ENCODE measurements around the gene XXYLT1.
"Not testable (repeated sequence)": the region's sequence is repeated elsewhere in the genome, so short reads cannot be mapped to it uniquely, and the experiment has no call there.

The XXYLT1 gene

GRCh38 chr3:195236076-195236798 is 34.7 kb downstream of the XXYLT1 start:
- TF ChIP-seq CTCF (IDR thresholded peaks at IDR 0.05; ENCODE audit: insufficient read depth, low read length, poor library complexity, severe bottlenecking), result no peak
- H3K27me3 ChIP-seq (replicated peaks; ENCODE audit: control insufficient read depth, insufficient read depth, low read length), result no peaks in the 10 kb centered on the region
- H3K36me3 ChIP-seq (ENCODE audit: control insufficient read depth, insufficient read depth, low read length), result no peaks in the 10 kb centered on the region; the same call in 1 of the 2 replicates
- DNase-seq (ENCODE audit: extremely low read depth, insufficient read length), result no peak
- no peak overlapping the region for H3K4me3 ChIP-seq (replicated peaks; ENCODE audit: low read depth, low read length)

- no peak for DNase-seq (ENCODE audit: extremely low read depth, insufficient read length)
- no peak overlapping the region for H3K4me3 ChIP-seq (replicated peaks; ENCODE audit: low read depth, low read length)
- no peaks in the 10 kb centered on the region for H3K36me3 ChIP-seq (ENCODE audit: control insufficient read depth, insufficient read depth, low read length)
- H3K27me3 ChIP-seq (replicated peaks; ENCODE audit: control insufficient read depth, insufficient read depth, low read length), result no peaks in the 10 kb centered on the region
- no peak for TF ChIP-seq CTCF (IDR thresholded peaks at IDR 0.05; ENCODE audit: insufficient read depth, low read length, poor library complexity, severe bottlenecking)
Measured at GRCh38 chr3:195230244-195230643, 40.7 kb downstream of the XXYLT1 start.

- H3K27me3 ChIP-seq (replicated peaks; ENCODE audit: control insufficient read depth, insufficient read depth, low read length); H3K4me3 ChIP-seq (replicated peaks; ENCODE audit: low read depth, low read length); H3K36me3 ChIP-seq (ENCODE audit: control insufficient read depth, insufficient read depth, low read length); DNase-seq (ENCODE audit: extremely low read depth, insufficient read length): not testable (repeated sequence)
Measured at GRCh38 chr3:195228886-195229285, 42.1 kb downstream of the XXYLT1 start.

DNA sequence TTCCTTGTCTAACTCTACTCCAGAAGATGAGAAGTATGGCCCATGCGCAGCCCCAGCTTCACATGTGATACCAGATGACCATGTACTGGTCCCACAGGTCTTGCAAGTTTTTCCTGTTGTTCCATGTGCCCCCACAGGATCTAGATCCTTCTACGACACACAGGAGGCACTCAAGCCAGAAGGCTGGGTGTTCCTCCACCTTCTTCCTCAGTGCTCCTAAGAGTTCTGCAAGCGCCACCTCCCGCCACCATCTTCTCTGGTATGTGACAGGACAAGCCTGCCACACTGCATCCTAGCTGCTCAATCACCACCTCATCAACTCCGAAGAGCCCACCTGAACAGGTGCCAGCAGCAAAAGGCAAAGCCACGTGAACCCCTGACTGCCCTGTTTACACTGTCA is 43.1 kb downstream of the XXYLT1 start:
- no peak for DNase-seq (ENCODE audit: extremely low read depth, insufficient read length)
- no peak for TF ChIP-seq CTCF (IDR thresholded peaks at IDR 0.05; ENCODE audit: insufficient read depth, low read length, poor library complexity, severe bottlenecking)
- Histone ChIP-seq H3K27me3 (replicated peaks; ENCODE audit: control insufficient read depth, insufficient read depth, low read length) (no peaks in the 10 kb centered on the region), H3K36me3 (ENCODE audit: control insufficient read depth, insufficient read depth, low read length) (no peaks in the 10 kb centered on the region), H3K4me3 (replicated peaks; ENCODE audit: low read depth, low read length) (no peak overlapping the region)

DNA sequence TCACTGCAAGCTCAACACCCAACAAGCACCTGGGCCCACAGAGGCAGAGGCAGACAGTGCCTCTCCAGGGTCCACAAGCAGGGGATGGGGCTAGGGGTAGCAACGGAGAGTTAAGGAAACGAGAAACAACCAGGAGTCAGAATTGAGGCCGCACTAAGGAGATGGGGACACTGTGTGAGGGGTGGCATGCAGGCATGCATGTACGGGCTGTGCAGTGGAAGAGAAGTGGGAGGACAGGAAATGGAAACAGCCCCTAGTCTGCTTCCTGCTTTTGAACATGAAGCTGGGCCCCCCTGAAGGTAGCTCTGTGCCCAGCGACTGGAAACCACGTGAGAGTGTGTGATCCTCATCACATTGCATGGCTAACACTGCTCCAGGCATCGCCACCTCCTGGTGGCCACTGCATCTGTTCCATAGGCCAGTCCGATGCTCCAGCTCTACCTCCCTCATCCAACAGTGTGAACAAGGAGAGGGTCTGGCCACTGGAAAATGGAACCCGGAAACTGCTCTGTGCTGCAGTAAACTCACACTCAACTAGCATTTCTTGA is 44.0 kb downstream of the XXYLT1 start:
- H3K36me3 ChIP-seq (ENCODE audit: control insufficient read depth, insufficient read depth, low read length), result no peaks in the 10 kb centered on the region
- no peak for DNase-seq (ENCODE audit: extremely low read depth, insufficient read length)
- peak; percentile 34 for TF ChIP-seq CTCF (IDR thresholded peaks at IDR 0.05; ENCODE audit: insufficient read depth, low read length, poor library complexity, severe bottlenecking)
- no peaks in the 10 kb centered on the region for H3K27me3 ChIP-seq (replicated peaks; ENCODE audit: control insufficient read depth, insufficient read depth, low read length)
- no peak overlapping the region for H3K4me3 ChIP-seq (replicated peaks; ENCODE audit: low read depth, low read length)

DNA sequence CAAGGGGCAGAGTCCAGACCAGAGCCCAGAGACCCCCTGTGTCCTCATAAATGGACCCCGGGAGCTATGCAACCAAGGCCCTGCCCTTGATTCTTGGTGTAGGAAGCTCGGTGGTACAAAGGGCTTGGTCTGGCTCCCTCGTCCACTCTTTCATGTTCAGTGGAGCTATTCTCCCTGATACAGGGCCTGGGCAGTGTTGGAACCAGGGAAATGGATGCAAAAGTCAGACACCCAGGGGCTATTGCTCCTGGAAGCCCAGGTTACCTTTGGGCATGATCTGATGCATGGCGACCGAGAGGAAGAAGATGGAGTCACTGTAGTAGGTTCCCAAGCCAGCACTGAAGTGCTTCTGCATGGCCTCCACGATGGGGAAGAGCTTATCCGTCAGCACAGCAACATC is 44.5 kb downstream of the XXYLT1 start:
- no peak for TF ChIP-seq CTCF (IDR thresholded peaks at IDR 0.05; ENCODE audit: insufficient read depth, low read length, poor library complexity, severe bottlenecking)
- Histone ChIP-seq H3K27me3 (replicated peaks; ENCODE audit: control insufficient read depth, insufficient read depth, low read length) (no peaks in the 10 kb centered on the region), H3K36me3 (ENCODE audit: control insufficient read depth, insufficient read depth, low read length) (no peaks in the 10 kb centered on the region), H3K4me3 (replicated peaks; ENCODE audit: low read depth, low read length) (no peak overlapping the region)
- DNase-seq (ENCODE audit: extremely low read depth, insufficient read length), result no peak
